ENCODE measurements around the gene CCDC91.
A peak's percentile ranks its signal among the peaks of the same experiment; 100 is the strongest.
"Not testable (repeated sequence)": the region's sequence is repeated elsewhere in the genome, so short reads cannot be mapped to it uniquely, and the experiment has no call there.

Gene CCDC91

GRCh38 chr12:28234444-28234843, 44.2 kb downstream of the CCDC91 start:
- DNase-seq (ENCODE audit: low spot score), result no peak

- DNase-seq (ENCODE audit: low spot score), result no peak
These were observed 44.8 kb downstream of the CCDC91 start for GRCh38 chr12:28235015-28235414.

DNA sequence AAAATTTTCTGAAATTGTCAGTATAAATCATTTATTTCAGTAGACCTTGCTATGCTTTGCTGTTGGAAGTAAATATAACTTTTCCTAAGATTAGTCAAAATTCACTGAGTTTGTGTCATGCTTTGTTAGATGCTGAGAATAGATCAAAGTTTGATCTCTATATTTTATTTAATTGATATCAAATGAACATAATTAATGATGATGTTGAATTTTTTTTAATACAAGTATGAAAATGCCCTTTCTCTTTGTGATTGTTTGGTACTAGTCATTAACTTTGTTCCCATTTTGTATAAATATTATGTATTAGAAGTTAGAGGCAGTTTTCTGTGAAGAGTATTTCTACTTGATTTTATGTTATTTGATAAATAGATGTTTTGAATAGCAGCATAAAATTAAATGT, 45.7 kb downstream of the CCDC91 start:
- DNase-seq (ENCODE audit: low spot score), result no peak

GRCh38 chr12:28237423-28237822, 47.2 kb downstream of the CCDC91 start:
- no peak for DNase-seq (ENCODE audit: low spot score)

GRCh38 chr12:28239918-28240317, 49.7 kb downstream of the CCDC91 start:
- no peak for DNase-seq (ENCODE audit: low spot score)

- no peak for DNase-seq (ENCODE audit: low spot score)
These were observed 50.6 kb downstream of the CCDC91 start for GRCh38 chr12:28240853-28241252.

DNA sequence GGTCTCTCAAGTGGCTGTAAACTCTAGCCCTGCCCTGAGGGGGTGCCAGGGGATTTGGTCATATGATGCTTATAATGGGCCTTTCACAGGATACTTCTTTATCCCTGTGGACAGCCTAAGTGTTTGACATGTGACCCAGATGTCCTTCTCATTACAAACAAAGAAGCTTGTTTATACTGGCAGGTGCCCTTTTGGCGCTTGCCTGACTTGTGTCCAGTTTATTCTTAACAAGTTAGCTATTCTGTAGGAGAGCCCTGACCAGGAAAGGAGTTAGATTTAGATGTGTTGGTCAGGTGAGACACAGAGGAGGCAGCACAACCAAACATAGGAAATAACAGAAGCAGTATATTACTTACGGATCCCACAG, 51.9 kb downstream of the CCDC91 start:
- no peak for DNase-seq (ENCODE audit: low spot score)

DNA sequence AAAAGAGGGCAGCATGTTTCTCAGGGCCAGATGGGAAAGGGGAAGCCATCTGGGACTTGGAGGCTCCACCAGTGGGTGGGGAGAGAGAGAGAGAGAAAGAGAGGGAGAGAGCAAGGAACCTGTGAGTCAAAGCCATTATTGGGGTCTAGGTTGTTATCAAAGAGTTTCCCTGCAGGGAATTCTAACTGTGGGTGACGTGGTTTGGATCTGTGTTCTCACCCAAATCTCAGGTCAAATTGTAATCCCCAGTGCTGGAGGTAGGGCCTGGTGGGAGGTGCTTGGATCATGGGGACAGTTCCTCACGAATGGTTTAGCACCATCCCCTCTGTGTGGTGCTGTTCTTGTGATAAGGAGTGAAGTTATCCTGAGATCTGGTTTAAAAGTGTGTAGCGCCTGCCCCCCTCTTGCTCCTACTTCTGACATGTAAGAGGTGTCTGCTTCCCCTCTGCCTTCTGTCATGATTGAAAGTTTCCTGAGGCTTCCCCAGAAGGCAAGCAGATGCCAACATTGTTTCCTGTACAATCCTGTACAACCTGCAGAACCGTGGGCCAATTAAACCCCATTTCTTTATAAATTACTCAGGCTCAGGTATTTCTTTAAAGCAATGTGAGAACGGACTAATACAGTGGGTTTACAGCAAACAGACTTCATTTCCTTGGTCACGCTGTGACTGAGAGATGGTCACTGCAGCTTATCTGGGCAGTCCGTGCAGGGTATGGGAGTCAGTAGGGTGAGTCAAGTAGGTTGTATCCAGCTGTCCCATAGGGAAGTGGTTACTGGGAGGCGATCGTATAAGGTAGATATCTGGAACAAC, 52.4 kb downstream of the CCDC91 start:
- no peak for DNase-seq (ENCODE audit: low spot score)

GRCh38 chr12:28243310-28243633, 53.0 kb downstream of the CCDC91 start:
- DNase-seq (ENCODE audit: low spot score), result no peak

GRCh38 chr12:28247806-28248205, 57.5 kb downstream of the CCDC91 start:
- DNase-seq (ENCODE audit: low spot score), result no peak

DNA sequence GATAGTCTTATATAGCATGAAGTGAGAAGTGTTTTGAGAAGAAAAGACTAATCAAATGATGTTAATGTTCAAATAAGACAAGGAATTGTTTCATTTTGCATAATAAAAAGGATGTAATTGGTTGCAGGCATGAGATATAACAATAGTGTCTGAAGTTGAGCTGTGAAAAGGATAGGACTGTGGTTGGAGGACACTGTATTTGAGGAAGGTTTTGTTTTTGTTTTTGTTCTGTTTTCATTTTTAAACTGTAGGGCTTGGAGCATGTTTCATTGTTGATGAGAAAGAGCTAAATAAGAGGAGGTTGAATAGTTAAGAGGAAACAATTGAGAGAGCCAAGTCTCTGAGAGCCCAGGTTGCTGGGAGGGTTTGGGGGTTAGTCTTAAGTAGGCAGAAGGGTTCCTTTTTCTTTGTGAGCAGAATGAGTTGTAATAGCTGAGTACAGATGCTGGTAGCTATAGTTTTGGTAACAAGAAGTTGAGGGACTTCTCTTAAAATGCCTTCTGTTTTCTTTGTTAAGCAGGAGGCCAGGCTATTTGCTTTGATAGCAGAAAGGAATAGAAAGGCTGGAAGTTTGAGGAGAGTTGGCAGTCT, 58.4 kb downstream of the CCDC91 start:
- peak; percentile 3 for DNase-seq (ENCODE audit: low spot score)

- DNase-seq (ENCODE audit: low spot score), result no peak
These were observed 62.9 kb downstream of the CCDC91 start for GRCh38 chr12:28253161-28253641.

- DNase-seq (ENCODE audit: low spot score), result no peak
These were observed 67.2 kb downstream of the CCDC91 start for GRCh38 chr12:28257411-28257810.

DNA sequence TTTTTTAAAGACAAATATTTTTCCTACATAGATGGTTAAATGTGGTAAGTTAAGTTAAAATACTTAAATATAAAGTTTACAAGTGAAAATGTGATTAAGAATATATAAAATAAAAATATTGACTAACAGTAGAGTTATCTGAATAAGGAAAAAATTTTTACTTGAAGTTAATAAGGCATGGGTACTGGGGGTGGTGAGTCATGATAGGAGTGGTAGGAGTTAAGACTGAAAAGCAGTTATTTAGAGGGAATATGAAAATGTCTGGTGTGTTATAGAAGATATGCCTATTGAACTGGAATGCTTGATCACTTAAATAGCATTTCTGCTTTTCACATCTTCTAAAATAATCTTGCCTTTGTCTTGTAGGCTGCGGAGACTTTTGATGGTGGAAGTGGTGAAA, 68.7 kb downstream of the CCDC91 start:
- no peak for DNase-seq (ENCODE audit: low spot score)

DNA sequence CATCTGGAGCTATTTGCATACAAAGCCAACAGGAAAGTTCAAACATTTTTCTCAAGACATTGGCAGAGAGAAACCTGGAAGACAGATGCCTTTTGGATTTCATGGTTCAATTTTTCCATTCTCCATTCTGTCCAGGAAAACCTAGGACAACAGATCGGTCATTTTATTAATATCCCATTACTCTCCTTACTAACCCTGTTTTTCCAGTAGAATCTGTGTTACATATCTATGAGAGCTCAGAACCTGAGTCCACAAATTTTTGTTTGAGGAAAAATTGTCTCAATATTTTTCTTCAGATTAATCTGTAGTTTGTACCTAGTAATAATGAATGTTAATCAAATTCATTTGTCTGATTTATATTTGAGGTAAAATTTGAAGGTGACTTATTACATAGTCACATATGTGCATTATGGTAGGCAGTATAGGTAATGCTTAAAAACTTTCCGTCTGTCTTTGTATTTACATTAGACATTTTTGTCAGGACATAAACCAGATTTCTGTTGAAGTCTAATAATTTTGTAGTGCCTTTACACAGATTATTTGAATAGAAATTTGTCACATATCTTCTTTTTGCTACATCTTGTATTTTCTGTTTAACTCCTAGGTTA, 75.3 kb downstream of the CCDC91 start:
- DNase-seq (ENCODE audit: low spot score), result no peak

- not testable (repeated sequence) for DNase-seq (ENCODE audit: low spot score)
These were observed 77.8 kb downstream of the CCDC91 start for GRCh38 chr12:28267920-28268607.

DNA sequence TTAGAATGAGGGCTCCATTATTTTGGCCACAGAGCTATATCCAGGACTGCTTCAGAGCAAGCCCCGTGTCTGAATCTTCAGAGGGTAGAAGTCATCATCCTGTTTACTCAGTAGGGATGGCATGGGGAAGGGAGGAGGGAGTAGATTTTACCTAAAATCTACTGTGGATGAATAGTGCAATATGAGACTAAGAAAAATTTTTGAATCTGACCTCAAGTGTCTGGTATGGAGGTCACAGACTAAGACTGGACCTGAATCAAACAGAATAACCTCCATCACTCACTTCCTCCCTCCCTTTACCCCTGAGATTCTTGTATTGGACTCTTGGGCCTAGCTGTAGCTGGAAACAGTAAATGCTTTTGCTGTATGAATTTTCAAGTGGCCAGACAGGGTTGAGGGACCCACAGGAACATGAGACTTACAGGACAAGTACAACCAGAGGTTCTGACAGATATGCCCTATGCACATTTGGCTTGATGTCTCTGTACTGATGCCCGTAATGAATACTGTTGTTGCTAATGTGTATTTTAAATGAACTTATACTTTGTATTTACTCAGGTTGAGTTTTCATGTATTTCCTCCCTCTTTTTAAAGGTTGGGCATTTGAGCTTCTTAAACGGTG, 78.5 kb downstream of the CCDC91 start:
- DNase-seq (ENCODE audit: low spot score), result no peak

DNA sequence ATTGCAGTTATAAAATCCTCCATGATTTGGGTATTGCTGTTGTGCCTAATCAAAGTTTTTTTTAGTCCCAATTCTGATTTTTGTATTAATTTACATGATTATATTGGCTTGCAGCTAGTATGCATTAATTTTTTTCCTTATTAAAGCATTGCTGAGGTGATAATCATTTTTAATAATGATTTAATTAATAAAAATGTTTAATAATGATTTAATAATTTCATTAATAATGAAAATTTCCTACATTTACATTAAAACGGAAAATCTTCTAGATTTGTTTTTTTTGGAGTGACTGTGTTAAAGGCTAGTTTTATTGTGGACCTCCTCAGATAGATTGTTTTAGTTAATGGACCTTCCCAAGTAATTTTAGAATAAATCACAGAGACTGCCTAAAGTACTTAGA, 79.6 kb downstream of the CCDC91 start:
- no peak for DNase-seq (ENCODE audit: low spot score)

DNA sequence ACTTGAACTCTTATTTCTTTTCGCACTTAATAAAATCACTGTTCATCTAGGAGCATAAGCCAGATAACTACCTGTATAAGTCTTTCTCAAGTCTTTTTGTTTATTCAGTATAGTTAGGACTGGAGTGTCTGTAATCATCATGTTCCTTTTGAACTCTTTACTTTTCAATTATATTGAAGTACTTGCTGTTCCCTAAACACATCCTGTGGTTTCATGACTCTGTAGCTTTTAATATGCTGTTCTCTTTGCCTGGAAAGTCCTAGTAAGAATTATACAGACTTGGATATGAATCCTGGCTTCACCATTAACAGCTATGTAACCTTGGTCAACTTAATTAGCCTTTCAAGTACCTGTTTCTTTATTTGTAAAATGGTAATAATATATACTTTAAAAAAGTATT, 88.2 kb downstream of the CCDC91 start:
- DNase-seq (ENCODE audit: low spot score), result no peak

DNA sequence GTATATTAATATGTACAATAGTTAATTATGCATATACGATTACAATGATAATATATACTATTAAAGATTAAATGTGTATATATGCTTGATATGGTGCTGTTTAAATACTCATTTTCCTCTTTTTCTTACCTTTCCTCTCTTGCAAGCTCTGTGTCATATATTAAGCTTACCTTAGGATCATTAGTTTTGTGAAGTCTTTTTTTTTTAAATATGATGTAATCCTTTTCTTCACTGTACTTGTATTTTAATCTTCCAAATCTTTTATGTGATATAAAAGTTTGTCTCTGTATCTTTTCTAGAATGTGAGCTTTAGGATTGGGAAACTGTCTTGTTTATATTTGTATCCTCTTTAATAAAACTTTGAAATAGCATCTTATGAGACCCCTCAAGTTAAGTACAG, 88.7 kb downstream of the CCDC91 start:
- no peak for DNase-seq (ENCODE audit: low spot score)

GRCh38 chr12:28286352-28286751, 96.1 kb downstream of the CCDC91 start:
- no peak for DNase-seq (ENCODE audit: low spot score)

DNA sequence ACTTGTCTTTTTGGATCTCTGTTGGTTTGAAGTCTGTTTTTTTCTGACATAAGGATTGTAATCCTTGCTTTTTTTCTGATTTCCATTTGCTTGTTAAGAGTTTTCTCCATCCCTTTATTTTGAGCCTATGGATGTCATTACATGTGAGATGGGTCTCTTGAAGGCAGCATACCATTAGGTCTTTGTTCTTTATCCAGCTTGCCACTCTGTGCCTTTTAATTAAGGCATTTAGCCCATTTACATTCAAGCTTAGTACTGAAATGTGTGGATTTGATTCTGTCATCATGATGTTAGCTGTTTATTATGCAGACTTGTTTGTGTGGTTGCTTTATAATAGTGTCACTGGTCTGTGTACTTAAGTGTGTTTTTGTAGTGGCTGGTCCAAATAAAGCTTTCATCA, 100.0 kb downstream of the CCDC91 start:
- no peak for DNase-seq (ENCODE audit: low spot score)

Data from globus pallidus (tissue), 1 donor.